A549 (cell line): ENCODE measurements around the gene F2R.

Experiments used
- CEBPB ChIP-seq, 2 experiments: fragments of >200 bp in 1 of 2; sonication (Bioruptor Twin) in 1 of 2; formaldehyde crosslinking in 1 of 2; IDR thresholded peaks; 2 replicates each; pipeline ENCODE4 v1.6.1; 2012 to 2016
- ELK1 ChIP-seq: fragments of 150-350 bp; IDR thresholded peaks from 2 replicates; pipeline ENCODE4 v1.6.1; 2014; ENCODE audit warnings: low read depth, mild to moderate bottlenecking, low read length
- EP300 ChIP-seq, 2 experiments: fragments of >200 bp; sonication (Bioruptor Twin); formaldehyde crosslinking; IDR thresholded peaks; 2 replicates in 1 of 2; 3 replicates in 1 of 2; pipeline ENCODE4 v1.6.1; 2016 to 2017
- HDAC2 ChIP-seq: fragments of 200-600 bp; sonication (generic); IDR thresholded peaks from 2 replicates; pipeline ENCODE4 v1.6.1; 2016
- MAZ ChIP-seq: fragments of 150-350 bp; IDR thresholded peaks from 2 replicates; pipeline ENCODE4 v1.6.1; 2014; ENCODE audit warnings: antibody characterized with exemption, low read depth, low read length, borderline replicate concordance
- NFE2L2 ChIP-seq: fragments of 150-350 bp; conservative IDR thresholded peaks from 2 replicates; pipeline ENCODE4 v1.6.1; 2014; ENCODE audit warnings: low read length
- PHF8 ChIP-seq: fragments of 200-600 bp; sonication (generic); IDR thresholded peaks from 2 replicates; pipeline ENCODE4 v1.6.1; 2016; ENCODE audit warnings: low read depth, mild to moderate bottlenecking, antibody characterized with exemption, moderate library complexity, borderline replicate concordance
- POLR2AphosphoS2 ChIP-seq: conservative IDR thresholded peaks from 2 replicates; pipeline ENCODE4 v1.6.1; 2012; ENCODE audit warnings: low read length, improper control_type of control experiment, inconsistent platforms
- REST ChIP-seq: fragments of 200-600 bp; sonication (generic); IDR thresholded peaks from 2 replicates; pipeline ENCODE4 v1.6.1; 2016; ENCODE audit warnings: antibody characterized with exemption, mild to moderate bottlenecking, moderate library complexity
- TF ChIP-seq, protein P1 (sequence below): fragments of >200 bp; sonication (Bioruptor Twin); formaldehyde crosslinking; IDR thresholded peaks from 3 replicates; pipeline ENCODE4 v1.5.1; 2016
- TF ChIP-seq, protein P2 (sequence below): IDR thresholded peaks from 2 replicates; pipeline ENCODE4 v1.6.1; 2012; ENCODE audit warnings: low read depth, borderline replicate concordance

GRCh38 chr5:76771705-76772405, 55.9 kb downstream of the F2R start:
- TF ChIP-seq REST (no peak), MAZ (no peak), EP300 (IDR thresholded peaks at IDR 0.05) (peak; percentile 65 to 69; a peak in 4 of 5 replicates), POLR2AphosphoS2 (no peak), ELK1 (no peak), CEBPB (IDR thresholded peaks at IDR 0.05) (peak in 1 of 2 experiments; percentile 58; a peak in 2 of 4 replicates), PHF8 (no peak), HDAC2 (no peak), NFE2L2 (no peak)
- TF ChIP-seq, protein P1, sequence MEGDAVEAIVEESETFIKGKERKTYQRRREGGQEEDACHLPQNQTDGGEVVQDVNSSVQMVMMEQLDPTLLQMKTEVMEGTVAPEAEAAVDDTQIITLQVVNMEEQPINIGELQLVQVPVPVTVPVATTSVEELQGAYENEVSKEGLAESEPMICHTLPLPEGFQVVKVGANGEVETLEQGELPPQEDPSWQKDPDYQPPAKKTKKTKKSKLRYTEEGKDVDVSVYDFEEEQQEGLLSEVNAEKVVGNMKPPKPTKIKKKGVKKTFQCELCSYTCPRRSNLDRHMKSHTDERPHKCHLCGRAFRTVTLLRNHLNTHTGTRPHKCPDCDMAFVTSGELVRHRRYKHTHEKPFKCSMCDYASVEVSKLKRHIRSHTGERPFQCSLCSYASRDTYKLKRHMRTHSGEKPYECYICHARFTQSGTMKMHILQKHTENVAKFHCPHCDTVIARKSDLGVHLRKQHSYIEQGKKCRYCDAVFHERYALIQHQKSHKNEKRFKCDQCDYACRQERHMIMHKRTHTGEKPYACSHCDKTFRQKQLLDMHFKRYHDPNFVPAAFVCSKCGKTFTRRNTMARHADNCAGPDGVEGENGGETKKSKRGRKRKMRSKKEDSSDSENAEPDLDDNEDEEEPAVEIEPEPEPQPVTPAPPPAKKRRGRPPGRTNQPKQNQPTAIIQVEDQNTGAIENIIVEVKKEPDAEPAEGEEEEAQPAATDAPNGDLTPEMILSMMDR = no peak
- TF ChIP-seq, protein P2, sequence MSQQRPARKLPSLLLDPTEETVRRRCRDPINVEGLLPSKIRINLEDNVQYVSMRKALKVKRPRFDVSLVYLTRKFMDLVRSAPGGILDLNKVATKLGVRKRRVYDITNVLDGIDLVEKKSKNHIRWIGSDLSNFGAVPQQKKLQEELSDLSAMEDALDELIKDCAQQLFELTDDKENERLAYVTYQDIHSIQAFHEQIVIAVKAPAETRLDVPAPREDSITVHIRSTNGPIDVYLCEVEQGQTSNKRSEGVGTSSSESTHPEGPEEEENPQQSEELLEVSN = no peak
